HG03575 (cell line): Measurements from ENCODE around the gene OSBPL6.
"Not testable (repeated sequence)": the region's sequence is repeated elsewhere in the genome, so short reads cannot be mapped to it uniquely, and the experiment has no call there.

Experiments
- ATAC-seq: cut with Tn5 transposase; IDR thresholded peaks from one replicate; pipeline ENCODE4 v1.9.1; 2021; ENCODE audit not compliant: unreplicated experiment, insufficient number of reproducible peaks, low FRiP score; ENCODE audit errors: extremely low read depth

OSBPL6 gene

DNA sequence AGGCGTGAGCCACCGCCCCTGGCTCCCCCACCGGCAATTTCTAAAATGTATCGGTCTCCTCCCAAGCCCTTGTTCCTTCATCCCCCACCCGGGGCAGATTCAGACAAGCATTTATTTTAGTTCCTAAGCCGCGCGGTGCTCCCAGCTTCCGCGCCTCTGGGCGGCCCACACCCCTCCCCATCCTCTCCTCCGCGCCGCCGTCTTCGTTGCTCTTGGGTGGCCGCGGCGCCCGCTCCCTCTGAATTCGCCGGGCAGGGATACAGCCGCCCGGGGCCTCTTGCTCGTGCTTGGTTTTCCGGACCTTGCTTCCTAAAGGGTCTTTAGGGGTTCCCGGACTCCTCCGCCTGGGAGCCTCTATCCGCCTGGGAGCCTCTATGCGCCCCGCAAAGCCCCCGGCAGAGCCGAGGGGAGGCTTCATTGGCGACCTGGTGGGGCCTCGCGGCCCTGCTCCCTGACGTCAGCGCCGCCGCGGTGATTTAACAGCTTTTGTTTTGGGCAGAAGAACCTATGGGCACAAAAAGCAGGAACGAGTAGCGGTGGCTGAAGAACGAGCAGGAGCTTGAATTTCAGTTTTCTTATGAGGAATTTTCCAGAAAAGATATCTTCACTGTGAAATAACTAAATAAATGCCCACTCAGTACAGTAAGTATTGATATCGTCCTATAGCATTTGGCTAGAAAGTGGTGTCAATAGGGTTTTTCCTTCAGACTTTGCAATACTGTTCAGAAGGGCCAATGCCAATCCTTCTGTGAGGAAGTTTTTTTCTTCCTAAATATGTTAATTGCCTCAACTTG, 219.4 kb downstream of the OSBPL6 start:
- ATAC-seq: peak; percentile 37

DNA sequence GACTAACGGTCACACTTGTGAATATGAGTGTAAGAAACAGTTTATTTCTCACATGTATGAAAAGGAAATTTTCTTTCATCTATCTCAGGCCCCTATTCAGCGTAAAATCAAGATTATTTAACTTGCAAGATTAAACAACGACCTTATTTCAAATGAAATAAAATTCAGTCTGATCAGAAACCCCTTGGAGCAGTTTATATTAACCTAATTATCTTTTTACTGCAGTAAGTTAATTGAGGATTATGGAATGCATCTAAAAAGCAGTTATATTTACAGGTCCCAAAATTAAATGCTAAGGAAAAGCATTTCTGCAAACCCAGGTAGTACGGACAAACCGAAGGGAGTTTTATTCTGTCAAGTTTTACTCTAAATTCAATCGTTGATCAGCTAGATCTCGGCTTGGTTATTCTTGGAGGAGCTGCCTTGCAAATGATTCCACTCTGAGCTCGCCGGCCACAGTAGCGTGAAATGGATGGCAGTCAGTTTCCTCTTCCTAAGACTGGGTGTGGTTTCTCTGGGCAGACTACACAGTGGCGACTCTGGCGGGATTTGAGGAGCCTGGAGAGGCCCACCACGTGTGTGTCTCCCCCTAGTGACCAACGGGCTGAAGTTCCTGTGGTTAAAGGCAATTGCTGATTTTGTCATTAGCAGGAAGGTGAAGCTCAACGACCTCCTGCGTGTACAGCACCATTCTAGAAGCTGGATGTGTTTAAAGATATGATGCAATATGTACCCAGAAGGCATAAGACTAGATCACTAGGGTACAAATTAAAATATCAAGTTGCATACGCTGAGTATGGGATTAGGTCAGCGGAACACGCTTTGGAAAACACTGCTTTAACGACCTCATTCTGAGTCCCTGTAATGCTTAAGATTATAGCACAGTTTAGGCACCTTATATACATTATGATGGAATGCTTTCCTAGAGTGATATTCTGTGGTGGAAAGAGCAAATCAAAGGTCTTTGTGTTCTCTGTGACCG, 220.2 kb downstream of the OSBPL6 start:
- peak; percentile 86 for ATAC-seq

DNA sequence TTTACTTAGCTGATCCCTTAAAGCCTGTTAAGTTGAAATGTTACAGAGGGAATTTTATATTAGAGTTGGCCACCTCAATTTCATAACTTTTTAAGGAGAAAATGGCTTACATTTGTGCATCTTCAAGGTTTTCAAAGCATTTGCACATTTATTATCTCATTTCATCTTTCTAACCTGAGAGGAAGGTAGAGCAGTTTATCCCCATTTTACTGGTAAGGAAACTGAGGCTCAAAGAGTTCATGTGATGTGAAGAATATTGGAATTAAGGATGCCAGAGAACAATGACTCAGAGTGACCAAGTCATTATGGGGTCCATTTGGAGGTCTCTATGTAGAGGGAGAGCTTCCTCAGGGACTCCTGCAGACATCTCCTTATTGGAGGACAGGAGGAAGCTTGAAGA, 221.7 kb downstream of the OSBPL6 start:
- no peak for ATAC-seq

DNA sequence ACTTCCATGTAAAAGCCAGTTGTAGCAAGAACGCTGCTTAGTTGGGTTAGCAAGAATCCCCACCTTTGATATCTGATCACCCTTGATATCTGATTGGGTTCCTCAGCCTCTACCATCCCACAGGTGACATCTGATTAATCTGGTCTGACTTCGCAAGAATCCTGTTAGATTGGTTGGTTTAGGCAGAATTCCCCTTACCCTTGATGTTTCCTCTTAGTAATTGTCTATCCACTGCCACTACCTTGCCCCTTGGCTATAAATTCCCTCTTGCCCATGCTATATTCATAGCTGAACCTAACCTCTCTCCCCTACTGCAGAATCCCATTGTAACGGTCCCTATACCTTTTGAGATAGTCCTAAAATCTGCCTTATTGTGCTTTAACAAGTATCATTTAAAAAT, 223.6 kb downstream of the OSBPL6 start:
- no peak for ATAC-seq

DNA sequence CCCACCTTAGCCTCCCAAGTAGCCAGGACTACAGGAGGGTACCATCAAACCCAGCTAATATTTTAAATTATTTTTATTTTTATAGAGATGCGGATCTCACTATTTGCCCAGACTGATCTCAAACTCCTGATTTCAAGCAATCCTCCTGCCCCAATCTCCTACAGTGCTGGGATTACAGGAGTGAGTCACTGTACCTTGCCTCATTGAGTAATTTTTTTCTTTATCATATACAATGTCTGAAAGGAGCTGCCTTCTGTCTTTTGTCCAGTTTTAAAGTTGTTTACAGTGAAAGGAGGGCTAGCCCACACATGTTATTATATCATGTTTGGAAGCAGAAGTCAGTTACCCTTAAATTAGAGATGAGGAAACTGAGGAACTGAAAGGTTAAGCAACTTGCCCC, 224.1 kb downstream of the OSBPL6 start:
- no peak for ATAC-seq

DNA sequence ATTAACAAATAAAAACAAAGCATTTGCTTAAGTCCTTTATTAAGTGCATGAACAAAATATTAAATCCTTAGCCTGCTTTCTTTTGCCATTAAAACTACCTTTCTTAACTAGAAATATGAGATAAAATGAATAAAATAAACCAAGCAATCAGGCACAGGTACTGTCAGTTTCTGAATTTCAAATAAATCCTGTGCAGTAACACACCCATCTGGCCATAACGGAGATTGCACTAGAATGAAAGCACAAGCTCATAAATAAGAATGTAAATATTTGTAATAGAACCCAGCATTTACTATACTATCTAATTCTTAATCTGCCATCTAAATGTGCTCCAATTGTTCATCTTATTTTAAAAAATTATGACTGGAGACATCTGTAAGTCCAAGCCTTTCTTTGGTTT, 224.8 kb downstream of the OSBPL6 start:
- ATAC-seq: no peak

DNA sequence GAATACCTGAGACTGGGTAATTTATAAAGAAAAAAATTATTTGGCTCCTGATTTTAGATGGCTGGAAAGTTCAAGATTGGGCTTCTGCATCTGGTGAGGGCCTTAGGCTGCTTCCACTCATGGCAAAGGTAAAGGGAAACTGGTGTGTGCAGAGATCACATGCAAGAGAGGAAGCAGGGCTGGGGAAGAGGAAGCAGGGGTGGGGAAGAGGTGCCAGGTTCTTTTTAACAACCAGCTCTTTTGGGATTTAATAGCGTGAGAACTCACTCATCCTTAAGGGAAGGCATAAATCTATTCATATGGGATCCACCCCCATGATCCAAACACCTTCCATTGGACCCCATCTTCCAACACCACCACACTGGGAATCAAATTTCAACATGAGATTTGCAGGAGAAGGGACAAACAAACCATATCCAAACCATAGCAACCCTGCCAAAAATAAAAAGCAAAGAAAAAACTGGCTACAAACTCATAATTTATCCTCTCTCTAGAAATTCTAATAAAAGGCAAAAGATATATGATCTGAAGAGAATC, 226.2 kb downstream of the OSBPL6 start:
- ATAC-seq: no peak

DNA sequence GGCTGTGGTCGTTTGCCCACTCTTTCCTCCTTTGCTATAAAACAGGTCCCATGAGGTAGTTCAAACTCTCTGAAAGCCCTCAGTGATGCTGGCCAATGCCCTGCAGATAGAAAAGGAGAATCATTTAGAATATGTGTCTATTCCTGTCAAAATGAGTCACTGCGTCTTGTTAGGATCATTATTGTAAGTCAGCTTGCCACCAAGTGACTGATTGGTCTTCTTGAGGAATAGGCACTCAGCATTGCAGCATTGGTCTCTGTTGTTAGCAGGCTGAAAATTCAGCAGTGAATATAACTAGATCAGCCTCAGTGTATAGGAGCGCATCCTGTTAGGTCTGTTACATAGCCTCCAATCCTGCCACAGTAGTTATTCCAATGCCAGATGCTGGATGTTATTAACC, 227.8 kb downstream of the OSBPL6 start:
- ATAC-seq: no peak

DNA sequence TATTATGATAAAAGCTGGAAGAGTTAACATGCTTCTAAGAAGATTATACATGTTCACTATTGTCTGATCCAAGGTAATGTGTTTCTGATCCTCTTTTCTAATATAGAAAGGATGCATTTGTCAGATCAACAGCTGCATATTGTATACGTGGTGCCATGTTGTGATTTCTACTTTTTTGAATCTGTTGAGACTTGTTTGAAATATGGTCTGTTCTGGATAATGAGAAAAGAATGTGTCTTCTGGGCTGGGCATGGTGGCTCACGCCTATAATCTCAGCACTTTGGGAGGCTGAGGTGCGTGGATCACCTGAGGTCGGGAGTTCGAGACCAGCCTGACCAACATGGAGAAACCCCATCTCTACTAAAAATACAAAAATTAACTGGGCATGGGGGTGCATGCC, 229.4 kb downstream of the OSBPL6 start:
- ATAC-seq: not testable (repeated sequence)

DNA sequence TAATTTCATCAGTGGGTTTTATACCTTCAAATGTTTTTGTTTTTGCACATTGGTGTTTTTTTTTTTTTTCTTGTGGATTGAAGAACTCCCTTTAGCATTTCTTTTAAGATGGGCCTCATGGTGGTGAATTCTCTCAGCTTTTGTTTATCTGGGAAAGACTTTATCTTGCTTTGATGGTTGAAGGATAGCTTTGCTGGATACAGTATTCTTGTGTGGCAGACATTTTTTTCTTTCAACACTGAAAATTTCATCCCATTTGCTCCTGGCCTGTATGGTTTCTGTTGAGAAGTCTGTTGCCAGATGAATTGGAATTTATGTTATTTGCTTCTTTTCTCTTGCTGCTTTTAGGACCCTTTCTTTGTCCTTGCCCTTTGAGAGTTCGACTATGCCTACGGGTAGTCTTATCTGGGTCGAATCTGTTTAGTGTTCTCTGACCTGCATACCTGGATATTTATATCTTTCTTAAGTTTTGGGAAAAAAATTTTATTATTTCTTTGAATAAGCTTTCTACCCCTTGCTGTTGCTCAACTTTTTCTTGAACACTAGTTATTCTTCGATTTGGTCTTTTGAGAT, 231.0 kb downstream of the OSBPL6 start:
- no peak for ATAC-seq

DNA sequence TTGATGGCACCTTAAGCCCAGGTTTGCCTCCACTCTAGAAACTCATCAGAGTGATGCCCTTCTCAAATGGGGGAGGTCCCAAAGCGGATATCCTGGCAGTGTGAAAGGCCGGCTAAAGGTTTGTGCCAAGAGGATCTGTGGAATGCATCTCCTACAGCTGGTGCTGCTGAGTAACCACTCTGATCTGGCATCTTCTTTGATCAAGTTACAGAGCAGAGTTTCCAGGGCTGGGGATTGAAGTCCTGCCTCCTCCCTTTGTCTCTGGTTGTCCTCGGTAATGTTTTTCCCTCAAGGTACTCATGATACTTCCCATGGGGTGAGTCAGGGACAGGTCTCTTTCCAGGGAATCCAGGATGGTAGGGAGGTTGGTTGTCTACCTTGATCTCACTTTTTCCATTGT, 232.1 kb downstream of the OSBPL6 start:
- no peak for ATAC-seq

DNA sequence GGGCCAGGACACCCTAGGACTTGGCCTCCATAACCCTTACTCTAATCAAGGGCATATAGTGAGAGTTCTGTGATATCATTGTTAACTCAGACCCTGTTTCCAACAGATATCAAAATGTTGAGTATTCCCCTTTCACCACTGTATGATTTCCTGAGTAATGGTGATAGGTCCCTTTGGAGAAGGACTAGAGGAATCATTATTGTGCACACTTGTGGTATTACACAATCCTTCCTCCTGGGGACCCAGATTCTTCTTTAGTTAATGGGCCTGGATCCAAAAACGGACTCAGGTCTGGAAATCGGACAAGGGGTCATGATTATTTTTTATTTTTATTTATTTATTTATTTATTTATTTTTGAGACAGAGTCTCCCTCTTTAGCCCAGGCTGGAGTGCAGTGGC, 233.1 kb downstream of the OSBPL6 start:
- no peak for ATAC-seq

DNA sequence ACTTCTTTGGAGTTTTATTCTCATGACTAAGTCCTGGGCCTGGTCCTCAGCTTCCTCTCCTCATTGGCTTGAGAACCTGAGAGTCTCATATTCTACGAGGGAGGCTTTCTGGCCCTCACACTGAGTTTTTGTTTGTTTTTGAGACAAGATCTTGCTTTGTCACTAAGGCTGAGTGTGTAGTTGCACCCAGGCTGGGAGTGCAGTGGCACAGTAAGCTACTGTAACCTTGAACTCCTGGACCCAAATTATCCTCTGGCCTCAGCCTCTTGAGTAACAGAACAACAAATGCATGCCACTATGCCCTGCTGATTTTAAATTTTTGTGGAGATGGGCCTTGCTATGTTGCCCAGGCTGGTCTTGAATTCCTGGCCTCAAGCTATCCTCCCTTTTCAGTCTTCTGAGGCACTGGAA, 234.1 kb downstream of the OSBPL6 start:
- no peak for ATAC-seq

DNA sequence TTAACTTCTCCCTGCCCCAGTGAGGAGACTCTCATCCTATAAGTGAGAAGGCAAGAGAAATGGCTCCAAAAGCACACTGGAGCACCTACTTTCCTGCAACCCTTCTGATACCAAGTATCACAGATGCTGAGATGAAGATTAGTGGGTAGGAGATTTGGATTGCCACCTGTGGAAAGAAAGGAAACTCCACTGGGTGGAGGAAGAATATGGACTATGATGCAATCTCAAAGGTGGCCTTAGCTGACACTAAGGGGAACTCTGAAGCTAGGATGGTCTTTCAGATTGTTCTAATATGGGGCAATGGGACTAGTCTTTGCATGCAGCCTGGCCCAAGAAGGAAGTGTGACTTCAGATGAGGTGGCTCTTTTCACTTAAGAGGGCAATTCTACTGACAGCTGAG, 235.0 kb downstream of the OSBPL6 start:
- ATAC-seq: no peak

DNA sequence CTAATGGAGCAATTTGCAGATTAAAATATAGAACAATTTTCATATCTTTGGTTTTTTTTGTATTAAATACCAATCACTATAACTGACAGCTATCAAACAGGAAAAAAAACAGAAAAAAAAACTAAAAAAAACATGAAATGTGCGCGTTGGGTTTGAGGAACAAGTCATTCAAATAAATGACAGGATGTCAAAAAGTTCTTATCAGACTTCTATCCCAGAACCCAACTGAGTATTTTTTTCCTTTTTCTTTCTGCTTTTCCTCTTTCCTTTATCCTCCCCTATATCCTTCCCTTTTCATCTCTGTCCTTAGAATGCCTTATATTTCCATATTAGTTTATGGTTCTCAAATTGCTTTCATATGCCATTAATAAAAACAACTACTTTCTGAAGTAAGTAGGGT, 242.3 kb downstream of the OSBPL6 start:
- ATAC-seq: no peak

DNA sequence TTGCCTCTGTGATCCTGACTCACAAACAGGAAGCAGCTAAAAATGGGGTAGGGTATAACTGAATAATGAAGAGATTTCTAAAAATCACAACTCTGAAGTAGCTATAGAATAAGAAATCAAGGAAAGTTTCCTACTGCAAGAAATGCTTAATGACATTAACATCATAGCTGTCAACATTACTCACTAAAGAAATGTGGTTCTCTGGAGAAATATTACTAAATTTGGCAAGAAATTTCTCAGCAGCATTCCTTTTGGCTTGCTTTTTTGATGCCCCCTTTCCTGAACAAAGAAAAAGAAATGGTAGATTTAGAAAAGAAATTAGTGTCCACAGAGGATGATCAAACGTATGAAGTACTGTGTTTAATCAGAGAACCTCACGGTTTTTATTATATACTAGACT, 247.1 kb downstream of the OSBPL6 start:
- no peak for ATAC-seq

DNA sequence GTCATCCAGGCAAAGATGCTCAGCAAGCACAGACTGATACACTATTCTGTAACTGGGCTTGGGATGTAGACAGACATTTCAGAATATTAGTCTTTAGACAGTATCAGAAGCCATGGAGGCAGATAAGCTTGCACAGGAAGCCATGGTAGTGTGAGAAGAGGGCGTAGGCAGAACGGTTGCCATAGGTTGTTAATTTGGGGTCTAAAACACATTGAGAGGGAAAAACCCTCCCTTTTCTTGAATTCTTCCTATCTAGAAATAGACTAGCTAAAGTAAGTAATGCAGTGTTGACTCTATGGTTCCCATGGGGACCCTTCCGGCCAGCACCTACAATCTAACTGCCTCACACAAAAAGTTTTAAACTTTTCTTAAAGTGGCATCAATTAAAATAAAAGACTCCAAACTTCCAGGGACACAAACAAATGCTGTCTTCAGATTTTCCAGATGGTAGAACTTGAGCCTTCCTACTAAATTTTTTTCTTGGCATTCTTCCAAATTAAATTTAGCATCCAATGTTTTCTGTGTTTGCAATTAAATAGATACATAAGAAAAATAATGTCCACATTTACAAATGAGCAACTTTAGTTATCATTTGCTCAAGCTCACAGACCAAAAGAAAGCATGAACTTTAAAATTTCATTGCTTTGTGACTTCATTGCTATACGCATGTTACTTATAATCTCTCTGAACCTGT, 254.8 kb downstream of the OSBPL6 start:
- ATAC-seq: no peak

DNA sequence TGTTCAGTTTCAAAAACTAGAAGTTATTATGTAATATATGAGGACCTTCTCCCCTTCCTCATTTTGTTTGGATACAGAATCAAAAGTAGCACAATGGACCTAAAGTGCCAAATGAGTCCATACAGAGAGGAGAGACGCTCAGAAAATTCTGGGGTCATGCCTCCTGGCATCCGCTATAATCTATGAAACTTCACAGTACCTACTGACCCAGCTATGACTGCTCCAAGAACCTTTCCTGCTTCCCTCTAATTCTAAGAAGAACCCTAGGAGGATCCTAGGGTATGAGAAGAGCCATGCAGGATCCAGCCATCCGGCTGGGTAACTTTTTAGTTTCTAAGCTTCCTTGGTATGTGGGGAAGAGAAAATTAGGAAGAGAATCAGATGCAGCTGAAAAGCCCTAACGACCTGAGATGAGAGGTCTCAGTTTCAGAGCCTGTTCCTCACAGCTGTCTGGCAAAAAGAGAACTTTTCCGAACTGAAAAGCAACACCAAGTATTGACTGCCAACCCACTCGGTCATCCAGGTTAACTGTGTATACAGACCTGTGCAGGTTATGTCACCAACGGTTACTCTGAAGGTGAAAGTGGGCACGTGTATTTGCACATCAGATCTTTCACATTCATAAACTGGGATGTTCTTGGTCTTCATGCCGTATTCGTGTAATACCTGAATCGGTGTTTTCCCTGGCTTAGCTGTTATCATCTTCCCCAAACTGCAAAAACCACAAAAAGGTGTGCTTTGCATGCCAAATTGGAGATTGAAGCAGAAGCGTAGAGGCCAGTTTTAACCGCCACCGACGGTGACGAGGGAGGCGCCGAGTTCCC, 255.6 kb downstream of the OSBPL6 start:
- peak; percentile 3 for ATAC-seq
